ENCODE measurements around the gene AKT1. TPM values are rescaled to one million over a fixed set of nuclear protein-coding genes. Genes with fewer than 3 reads are reported as not detected.

AKT1 gene
- total RNA-seq, 1 donor from 2014 or later, result 151 TPM

DNA sequence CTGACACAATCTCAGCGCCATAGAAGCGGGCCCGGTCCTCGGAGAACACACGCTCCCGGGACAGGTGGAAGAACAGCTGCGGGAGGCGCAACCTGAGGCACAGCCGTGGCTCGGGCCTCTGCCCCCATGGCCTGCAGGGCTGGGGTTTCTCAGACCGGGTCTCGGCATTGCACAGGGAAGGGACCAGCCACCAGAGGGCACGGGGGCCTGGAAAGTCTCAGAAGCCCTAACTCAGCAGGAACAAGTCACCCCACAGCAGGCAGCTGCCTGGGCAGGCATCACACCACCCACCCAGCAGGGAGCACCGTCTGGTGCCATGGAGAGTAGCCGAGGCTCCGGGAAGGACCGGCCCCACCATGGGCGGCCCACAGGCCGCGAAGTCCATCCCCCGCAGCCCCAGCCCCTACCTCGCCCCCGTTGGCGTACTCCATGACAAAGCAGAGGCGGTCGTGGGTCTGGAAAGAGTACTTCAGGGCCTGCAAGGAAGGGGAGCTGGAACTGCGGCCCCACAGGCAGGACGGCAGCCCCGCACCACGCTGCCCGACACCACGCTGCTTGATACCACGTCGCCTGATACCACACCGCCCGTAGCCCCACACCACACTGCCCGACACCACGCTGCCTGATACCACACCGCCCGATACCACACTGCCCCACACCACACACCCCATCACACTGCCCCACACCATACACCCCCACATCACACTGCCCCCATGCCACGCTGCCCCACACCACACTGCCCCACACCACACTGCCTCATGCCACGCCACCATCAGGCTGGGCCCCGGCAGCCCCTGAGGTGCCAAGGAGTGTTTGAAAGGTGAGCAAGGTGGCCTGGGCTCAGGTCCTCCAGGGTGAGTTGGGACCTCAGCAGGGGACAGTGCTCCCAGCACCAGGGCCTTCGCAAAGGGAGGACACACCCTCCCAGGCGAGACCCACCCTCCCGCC is 21.8 kb downstream of the AKT1 start:
- Histone ChIP-seq H3K9me3 (ENCODE audit: control insufficient read depth in 3 of 3, low read length in 3 of 3) (no peaks in the 10 kb centered on the region), H3K27ac (ENCODE audit: low read depth, low read length) (no peak overlapping the region), H3K27me3 (ENCODE audit: control insufficient read depth in 3 of 3, insufficient read depth in 3 of 3, low read length in 3 of 3) (no peaks in the 10 kb centered on the region), H3K4me3 (ENCODE audit: low read length in 3 of 3) (no peak overlapping the region), H3K9ac (ENCODE audit: low read depth in 1 of 3, low read length in 3 of 3) (no peak overlapping the region), H3K4me1 (ENCODE audit: control insufficient read depth in 3 of 3, insufficient read depth in 3 of 3, low read length in 3 of 3) (peaks cover 0 to 4% (median 3%) of the 10 kb centered on the region in 3 donors), H3K36me3 (ENCODE audit: control insufficient read depth in 3 of 3, insufficient read depth in 3 of 3, low read length in 3 of 3) (peaks cover 32 to 44% (median 41%) of the 10 kb centered on the region in 3 donors)

DNA sequence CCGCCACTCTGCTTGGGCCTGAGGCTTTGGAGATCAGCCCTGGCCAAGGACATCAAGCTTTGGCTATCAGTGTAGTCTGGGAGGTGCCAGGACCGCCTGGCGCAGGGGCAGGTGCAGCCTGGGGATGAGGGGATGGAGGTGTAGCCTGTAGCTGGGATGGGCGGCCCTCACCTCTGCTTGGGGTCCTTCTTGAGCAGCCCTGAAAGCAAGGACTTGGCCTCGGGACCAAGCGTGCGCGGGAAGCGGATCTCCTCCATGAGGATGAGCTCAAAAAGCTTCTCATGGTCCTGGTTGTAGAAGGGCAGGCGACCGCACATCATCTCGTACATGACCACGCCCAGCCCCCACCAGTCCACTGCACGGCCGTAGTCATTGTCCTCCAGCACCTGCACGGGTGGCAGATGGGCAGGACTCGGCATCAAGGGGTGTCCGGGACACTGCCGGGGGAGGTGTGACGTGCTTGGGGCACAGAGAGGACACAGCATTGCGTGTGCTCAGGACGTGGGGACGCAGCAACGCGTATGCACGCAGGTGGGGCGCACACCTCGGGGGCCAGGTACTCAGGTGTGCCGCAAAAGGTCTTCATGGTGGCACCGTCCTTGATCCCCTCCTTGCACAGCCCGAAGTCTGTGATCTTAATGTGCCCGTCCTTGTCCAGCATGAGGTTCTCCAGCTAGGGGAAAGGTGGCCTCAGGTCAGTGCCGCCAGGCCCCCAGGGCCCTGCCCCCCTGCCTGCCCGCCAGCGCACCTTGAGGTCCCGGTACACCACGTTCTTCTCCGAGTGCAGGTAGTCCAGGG is 22.6 kb downstream of the AKT1 start:
- peaks cover 32 to 47% (median 41%) of the 10 kb centered on the region in 3 donors for H3K36me3 ChIP-seq (ENCODE audit: control insufficient read depth in 3 of 3, insufficient read depth in 3 of 3, low read length in 3 of 3)

DNA sequence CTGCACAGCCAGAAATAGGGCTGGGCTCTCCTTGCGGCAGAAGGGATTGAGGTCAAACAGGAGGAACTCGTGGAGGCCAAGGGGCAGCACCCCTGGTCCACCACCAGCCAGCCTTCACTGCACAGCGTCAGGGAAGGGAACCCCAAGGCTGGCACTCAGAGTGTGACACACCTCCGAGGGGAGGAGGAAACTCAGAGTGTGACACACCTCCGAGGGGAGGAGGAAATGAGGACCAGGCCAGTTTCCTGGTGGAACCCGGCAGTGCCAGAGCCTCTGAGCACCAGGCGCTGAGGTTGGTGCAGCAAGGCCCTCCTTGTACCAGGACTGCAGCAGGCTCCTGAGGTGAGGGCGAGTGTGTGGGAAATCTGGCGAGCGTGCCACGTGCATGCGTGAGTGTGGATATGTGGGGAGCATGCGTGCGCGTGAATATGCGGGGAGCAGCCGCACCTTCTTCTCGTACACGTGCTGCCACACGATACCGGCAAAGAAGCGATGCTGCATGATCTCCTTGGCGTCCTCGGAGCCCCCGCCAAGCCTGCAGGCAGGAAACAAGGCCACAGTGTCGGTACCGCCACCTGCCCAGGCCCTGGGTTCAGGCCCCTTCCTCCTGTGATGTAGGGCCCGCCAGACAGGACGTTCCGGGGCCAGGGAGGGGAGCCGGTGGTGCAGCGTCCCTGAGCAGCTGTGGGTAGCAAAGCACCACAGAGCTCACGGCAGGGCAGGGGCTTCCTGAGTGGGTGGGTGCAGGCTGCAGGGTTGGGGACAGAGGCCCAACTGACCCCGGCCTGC is 23.4 kb downstream of the AKT1 start:
- peaks cover 32 to 51% (median 43%) of the 10 kb centered on the region in 3 donors for H3K36me3 ChIP-seq (ENCODE audit: control insufficient read depth in 3 of 3, insufficient read depth in 3 of 3, low read length in 3 of 3)
- H3K27ac ChIP-seq (ENCODE audit: low read depth, low read length), result no peak overlapping the region

More for the DNA sequence above, 22.6 kb downstream of the AKT1 start:
- no peak overlapping the region for H3K27ac ChIP-seq (ENCODE audit: low read depth, low read length)
- H3K9me3 ChIP-seq (ENCODE audit: control insufficient read depth in 3 of 3, low read length in 3 of 3), result no peaks in the 10 kb centered on the region
- no peaks in the 10 kb centered on the region for H3K27me3 ChIP-seq (ENCODE audit: control insufficient read depth in 3 of 3, insufficient read depth in 3 of 3, low read length in 3 of 3)
- peaks cover 3 to 10% (median 7%) of the 10 kb centered on the region in 3 donors for H3K4me1 ChIP-seq (ENCODE audit: control insufficient read depth in 3 of 3, insufficient read depth in 3 of 3, low read length in 3 of 3)
- no peak overlapping the region for H3K9ac ChIP-seq (ENCODE audit: low read depth in 1 of 3, low read length in 3 of 3)
- no peak overlapping the region for H3K4me3 ChIP-seq (ENCODE audit: low read length in 3 of 3)

DNA sequence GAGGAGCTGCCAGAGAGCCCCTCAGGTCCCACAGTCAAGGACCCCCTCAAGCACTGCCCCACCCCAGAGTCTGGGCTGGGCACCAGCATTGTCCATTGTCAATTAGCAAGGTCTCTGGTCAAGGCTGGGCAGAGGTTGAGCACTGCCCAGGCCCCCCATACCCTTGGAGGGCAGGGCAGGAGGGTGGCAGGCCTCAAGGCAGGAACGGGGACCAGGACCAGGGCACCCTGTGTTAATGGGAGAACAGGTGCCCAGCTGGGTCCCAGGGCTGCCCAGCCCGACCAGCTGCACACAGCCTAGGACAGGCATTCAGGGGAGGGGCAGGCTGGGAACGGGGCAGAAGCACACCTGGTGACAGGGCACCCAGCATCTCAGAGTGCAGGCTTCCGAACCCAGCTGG is 24.2 kb downstream of the AKT1 start:
- no peaks in the 10 kb centered on the region for H3K27me3 ChIP-seq (ENCODE audit: control insufficient read depth in 3 of 3, insufficient read depth in 3 of 3, low read length in 3 of 3)
- peaks cover 3 to 11% (median 7%) of the 10 kb centered on the region in 3 donors for H3K4me1 ChIP-seq (ENCODE audit: control insufficient read depth in 3 of 3, insufficient read depth in 3 of 3, low read length in 3 of 3)
- H3K36me3 ChIP-seq (ENCODE audit: control insufficient read depth in 3 of 3, insufficient read depth in 3 of 3, low read length in 3 of 3), result peaks cover 30 to 51% (median 42%) of the 10 kb centered on the region in 3 donors
- no peak overlapping the region for H3K4me3 ChIP-seq (ENCODE audit: low read length in 3 of 3)
- H3K9ac ChIP-seq (ENCODE audit: low read depth in 1 of 3, low read length in 3 of 3), result no peak overlapping the region
- no peak overlapping the region for H3K27ac ChIP-seq (ENCODE audit: low read depth, low read length)
- H3K9me3 ChIP-seq (ENCODE audit: control insufficient read depth in 3 of 3, low read length in 3 of 3), result peaks cover 0 to 2% (median 0%) of the 10 kb centered on the region in 3 donors

More for the DNA sequence above, 23.4 kb downstream of the AKT1 start:
- Histone ChIP-seq H3K9me3 (ENCODE audit: control insufficient read depth in 3 of 3, low read length in 3 of 3) (no peaks in the 10 kb centered on the region), H3K4me1 (ENCODE audit: control insufficient read depth in 3 of 3, insufficient read depth in 3 of 3, low read length in 3 of 3) (peaks cover 3 to 11% (median 7%) of the 10 kb centered on the region in 3 donors), H3K4me3 (ENCODE audit: low read length in 3 of 3) (no peak overlapping the region), H3K27me3 (ENCODE audit: control insufficient read depth in 3 of 3, insufficient read depth in 3 of 3, low read length in 3 of 3) (no peaks in the 10 kb centered on the region), H3K9ac (ENCODE audit: low read depth in 1 of 3, low read length in 3 of 3) (no peak overlapping the region)

DNA sequence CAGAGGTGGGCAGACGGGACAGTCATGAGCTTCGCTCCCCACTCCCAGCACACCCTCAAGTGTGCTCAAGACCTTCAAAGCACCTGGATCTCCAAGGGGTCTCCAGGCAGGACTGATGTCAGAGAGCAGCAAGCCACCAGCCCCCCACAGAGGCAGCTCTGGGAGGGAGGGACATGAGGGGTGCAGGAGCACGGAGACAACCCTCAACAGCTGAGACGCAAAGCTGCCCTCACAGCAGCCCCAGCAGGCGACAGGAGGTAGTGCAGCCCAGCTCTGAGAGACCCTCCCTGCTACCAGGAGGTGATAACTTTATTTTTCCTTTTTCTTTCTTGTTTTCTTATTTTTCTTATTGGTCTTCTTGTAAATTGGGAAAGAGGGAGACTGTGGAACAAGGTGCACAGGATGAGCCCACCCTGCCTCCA is 24.7 kb downstream of the AKT1 start:
- H3K27me3 ChIP-seq (ENCODE audit: control insufficient read depth in 3 of 3, insufficient read depth in 3 of 3, low read length in 3 of 3), result no peaks in the 10 kb centered on the region
- H3K36me3 ChIP-seq (ENCODE audit: control insufficient read depth in 3 of 3, insufficient read depth in 3 of 3, low read length in 3 of 3), result peaks cover 28 to 51% (median 41%) of the 10 kb centered on the region in 3 donors
- H3K4me1 ChIP-seq (ENCODE audit: control insufficient read depth in 3 of 3, insufficient read depth in 3 of 3, low read length in 3 of 3), result peaks cover 3 to 11% (median 7%) of the 10 kb centered on the region in 3 donors

DNA sequence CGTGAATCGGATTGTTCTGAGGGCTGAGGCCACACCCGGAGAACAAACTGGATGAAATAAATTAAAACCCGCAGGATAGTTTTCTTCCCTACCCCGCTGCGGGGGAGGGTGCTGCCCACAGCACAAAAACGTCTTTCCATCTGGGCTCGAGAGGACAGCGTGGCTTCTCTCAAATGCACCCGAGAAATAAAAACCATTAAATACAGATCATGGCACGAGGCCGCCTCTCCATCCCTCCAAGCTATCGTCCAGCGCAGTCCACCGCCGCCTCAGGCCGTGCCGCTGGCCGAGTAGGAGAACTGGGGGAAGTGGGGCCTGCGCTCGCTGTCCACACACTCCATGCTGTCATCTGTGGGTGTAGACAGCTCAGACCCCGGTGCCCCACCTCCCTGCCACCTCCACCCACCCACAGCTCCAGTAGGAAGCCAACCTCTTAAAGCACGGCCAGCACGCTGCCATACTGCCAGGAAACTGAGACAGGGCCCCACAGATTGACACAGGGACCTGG is 25.4 kb downstream of the AKT1 start:
- H3K36me3 ChIP-seq (ENCODE audit: control insufficient read depth in 3 of 3, insufficient read depth in 3 of 3, low read length in 3 of 3), result peaks cover 26 to 47% (median 35%) of the 10 kb centered on the region in 3 donors

More for the DNA sequence above, 24.7 kb downstream of the AKT1 start:
- Histone ChIP-seq H3K9me3 (ENCODE audit: control insufficient read depth in 3 of 3, low read length in 3 of 3) (peaks cover 0 to 3% (median 2%) of the 10 kb centered on the region in 3 donors), H3K4me3 (ENCODE audit: low read length in 3 of 3) (peak overlapping the region in 1 of 3 donors; percentile 22), H3K27ac (ENCODE audit: low read depth, low read length) (no peak overlapping the region), H3K9ac (ENCODE audit: low read depth in 1 of 3, low read length in 3 of 3) (no peak overlapping the region)

DNA sequence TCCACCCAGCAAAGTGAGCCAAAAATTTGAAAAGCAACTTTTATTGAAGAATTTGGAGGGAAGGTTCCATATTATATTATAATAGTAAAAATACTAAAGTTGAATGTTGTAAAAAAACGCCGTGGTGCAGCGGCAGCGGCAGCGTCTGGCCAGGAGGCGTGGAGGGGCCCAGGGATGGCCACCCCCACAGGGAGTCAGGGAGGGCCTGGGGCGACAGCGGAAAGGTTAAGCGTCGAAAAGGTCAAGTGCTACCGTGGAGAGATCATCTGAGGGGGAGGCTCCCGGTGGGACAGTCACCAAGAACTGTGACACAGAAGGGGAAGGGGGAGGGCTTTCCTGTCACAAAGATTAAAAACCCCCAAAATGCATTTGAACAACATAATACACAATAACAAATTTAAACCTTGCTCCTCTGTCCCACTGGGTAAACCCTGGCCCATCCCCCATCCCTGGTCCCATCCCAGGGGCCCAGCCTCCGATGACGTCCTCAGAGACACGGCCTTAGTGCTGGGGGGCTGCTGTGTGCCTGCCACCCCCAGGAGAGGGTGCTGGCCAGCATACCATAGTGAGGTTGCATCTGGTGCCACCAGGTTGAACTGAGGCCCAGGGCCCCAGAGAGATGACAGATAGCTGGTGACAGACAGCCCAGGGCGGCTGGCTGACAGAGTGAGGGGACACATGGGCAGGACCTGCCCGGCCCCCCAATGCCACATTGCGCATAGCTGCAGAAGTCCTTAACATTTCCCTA is 26.1 kb downstream of the AKT1 start:
- H3K27me3 ChIP-seq (ENCODE audit: control insufficient read depth in 3 of 3, insufficient read depth in 3 of 3, low read length in 3 of 3), result no peaks in the 10 kb centered on the region
- H3K36me3 ChIP-seq (ENCODE audit: control insufficient read depth in 3 of 3, insufficient read depth in 3 of 3, low read length in 3 of 3), result peaks cover 26 to 40% (median 35%) of the 10 kb centered on the region in 3 donors
- peaks cover 0 to 3% (median 3%) of the 10 kb centered on the region in 3 donors for H3K9me3 ChIP-seq (ENCODE audit: control insufficient read depth in 3 of 3, low read length in 3 of 3)
- H3K4me1 ChIP-seq (ENCODE audit: control insufficient read depth in 3 of 3, insufficient read depth in 3 of 3, low read length in 3 of 3), result peaks cover 3 to 11% (median 7%) of the 10 kb centered on the region in 3 donors
- H3K4me3 ChIP-seq (ENCODE audit: low read length in 3 of 3), result no peak overlapping the region
- H3K27ac ChIP-seq (ENCODE audit: low read depth, low read length), result no peak overlapping the region
- no peak overlapping the region for H3K9ac ChIP-seq (ENCODE audit: low read depth in 1 of 3, low read length in 3 of 3)

More for the DNA sequence above, 25.4 kb downstream of the AKT1 start:
- peaks cover 0 to 3% (median 3%) of the 10 kb centered on the region in 3 donors for H3K9me3 ChIP-seq (ENCODE audit: control insufficient read depth in 3 of 3, low read length in 3 of 3)
- H3K4me3 ChIP-seq (ENCODE audit: low read length in 3 of 3), result no peak overlapping the region
- no peak overlapping the region for H3K27ac ChIP-seq (ENCODE audit: low read depth, low read length)
- H3K4me1 ChIP-seq (ENCODE audit: control insufficient read depth in 3 of 3, insufficient read depth in 3 of 3, low read length in 3 of 3), result peaks cover 3 to 11% (median 7%) of the 10 kb centered on the region in 3 donors
- H3K9ac ChIP-seq (ENCODE audit: low read depth in 1 of 3, low read length in 3 of 3), result no peak overlapping the region
- H3K27me3 ChIP-seq (ENCODE audit: control insufficient read depth in 3 of 3, insufficient read depth in 3 of 3, low read length in 3 of 3), result no peaks in the 10 kb centered on the region

DNA sequence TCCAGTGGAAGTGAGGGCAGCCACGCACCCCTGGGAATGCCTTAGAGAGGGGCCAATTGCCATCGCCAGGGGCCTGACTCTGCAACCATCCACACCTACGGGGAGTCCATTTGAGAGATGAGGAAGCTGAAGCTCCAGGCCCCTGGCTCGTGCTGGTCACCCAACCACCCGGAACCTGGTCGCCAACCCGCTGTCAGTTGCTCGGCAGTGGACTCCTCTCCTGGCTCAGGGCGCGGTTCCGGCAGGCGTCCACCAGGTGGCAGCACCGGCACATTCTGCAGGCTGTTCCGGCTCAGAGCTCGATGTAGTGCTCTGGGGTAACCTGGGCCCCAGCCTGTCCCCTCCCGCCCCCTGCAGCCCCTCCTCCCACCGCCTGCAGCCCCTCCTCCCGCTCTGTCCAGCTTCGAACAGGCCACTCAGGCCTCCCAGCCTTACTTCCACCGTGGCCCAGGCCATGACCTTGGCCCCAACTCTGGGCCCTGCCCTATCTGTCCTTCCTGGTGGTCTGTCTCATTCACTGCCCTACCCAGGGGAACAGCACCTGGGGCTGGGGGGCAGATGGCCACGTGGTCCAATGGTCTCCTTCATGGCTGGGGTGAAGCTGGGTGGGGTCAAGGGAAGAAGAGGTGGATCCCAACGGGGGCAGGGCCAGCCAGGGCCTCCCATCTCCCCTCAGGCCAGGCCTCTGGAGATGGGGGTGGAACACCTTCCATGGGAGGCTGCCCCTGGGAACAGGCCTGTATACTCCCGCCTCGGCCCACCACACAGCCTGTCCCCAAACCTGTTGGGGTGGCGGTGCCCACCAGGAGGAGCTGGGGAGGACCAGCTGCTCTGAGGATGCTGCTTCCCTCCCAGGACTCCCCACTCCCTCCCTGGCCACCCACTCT is 26.9 kb downstream of the AKT1 start:
- Histone ChIP-seq H3K27me3 (ENCODE audit: control insufficient read depth in 3 of 3, insufficient read depth in 3 of 3, low read length in 3 of 3) (no peaks in the 10 kb centered on the region), H3K9ac (ENCODE audit: low read depth in 1 of 3, low read length in 3 of 3) (peak overlapping the region in 1 of 3 donors; percentile 8), H3K4me1 (ENCODE audit: control insufficient read depth in 3 of 3, insufficient read depth in 3 of 3, low read length in 3 of 3) (peaks cover 3 to 11% (median 7%) of the 10 kb centered on the region in 3 donors), H3K9me3 (ENCODE audit: control insufficient read depth in 3 of 3, low read length in 3 of 3) (peaks cover 0 to 3% (median 3%) of the 10 kb centered on the region in 3 donors), H3K36me3 (ENCODE audit: control insufficient read depth in 3 of 3, insufficient read depth in 3 of 3, low read length in 3 of 3) (peaks cover 26 to 37% (median 32%) of the 10 kb centered on the region in 3 donors), H3K27ac (ENCODE audit: low read depth, low read length) (no peak overlapping the region), H3K4me3 (ENCODE audit: low read length in 3 of 3) (no peak overlapping the region)
